Heart left ventricle (tissue), 16 donors: ENCODE measurements around the gene FAM83F. TPM values are rescaled to one million over a fixed set of nuclear protein-coding genes. Genes with fewer than 3 reads are reported as not detected.

Experiments used
- ATAC-seq, 4 donors: fragments of 200-7000 bp; cut with Tn5 transposase; one replicate each; pipeline ENCODE4 v1.9.1; 2020 to 2022; ENCODE audit warnings: moderate library complexity in 4 of 4, mild to moderate bottlenecking in 3 of 4, moderate number of reproducible peaks in 1 of 4
- DNase-seq, 5 donors: peaks; one replicate each; pipeline ENCODE4 v3.0.0-alpha.2; 2020
- H3K27ac ChIP-seq, 12 donors: fragments of 200-600 bp; sonication (generic) in 4 of 12; one replicate each; pipeline versions ENCODE4 v1.5.0 to v1.8.0; 2016 to 2022; ENCODE audit warnings: mild to moderate bottlenecking in 2 of 12
- H3K27me3 ChIP-seq, 9 donors: fragments of 200-600 bp; sonication (generic) in 2 of 9; one replicate each; pipeline versions ENCODE4 v1.5.1 to v1.8.0; 2016 to 2022; ENCODE audit warnings: mild to moderate bottlenecking in 3 of 9
- H3K36me3 ChIP-seq, 9 donors: fragments of 200-600 bp; sonication (generic) in 2 of 9; one replicate each; pipeline versions ENCODE4 v1.5.0 to v1.8.0; 2018 to 2022; ENCODE audit warnings: mild to moderate bottlenecking in 2 of 9
- H3K4me1 ChIP-seq, 12 donors: fragments of 200-600 bp; sonication (generic) in 4 of 12; one replicate each; pipeline versions ENCODE4 v1.5.0 to v1.8.0; 2016 to 2022; ENCODE audit warnings: mild to moderate bottlenecking in 3 of 12
- H3K4me3 ChIP-seq, 12 donors: fragments of 200-600 bp; sonication (generic) in 4 of 12; one replicate each; pipeline versions ENCODE4 v1.5.0 to v1.8.0; 2017 to 2022; ENCODE audit warnings: mild to moderate bottlenecking in 9 of 12, moderate library complexity in 4 of 12
- H3K9me3 ChIP-seq, 12 donors: fragments of 200-600 bp; sonication (generic) in 4 of 12; one replicate each; pipeline versions ENCODE4 v1.5.0 to v1.8.0; 2016 to 2022; ENCODE audit warnings: mild to moderate bottlenecking in 1 of 12
- POLR2A ChIP-seq, 2 donors: fragments of 450-650 bp; IDR thresholded peaks; one replicate each; pipeline ENCODE4 v1.6.1; 2017; ENCODE audit warnings: antibody characterized with exemption in 2 of 2, mild to moderate bottlenecking in 2 of 2, moderate library complexity in 2 of 2
- WGBS, 4 donors: extraction: QIAGEN DNeasy Blood & Tissue Kit in 2 of 4; methylation state at CpG; one replicate each; pipeline versions ENCODE4 v1.1.5 to v1.1.7; 2013 to 2018; 5-methylcytosine and 5-hydroxymethylcytosine counted together
- intact Hi-C, 10 donors: fragments of 100-400 bp; cut with DNase I; formaldehyde crosslinking; loops; one replicate each; pipeline versions ENCODE4 v1.11.1 to v1.14.2; 2022
- polyA plus RNA-seq, 2 donors: library from polyadenylated mRNA; stranded (reverse); fragments of 200-250 nt; gene quantifications; one replicate each; pipeline ENCODE4 v1.2.3, GENCODE V29; 2013
- total RNA-seq, 9 donors: library from RNA; depleted of rRNA in 2 of 9; stranded (reverse); fragments of >200 nt in 2 of 9; fragmentation: NEBNext Ultra II Directional in 3 of 9; extraction: Animal tissue kit (Norgen Biotek cat#: 25700) in 3 of 9; gene quantifications; one replicate each; pipeline versions ENCODE4 v1.1.0 to v1.2.4, GENCODE V29; 2016 to 2023
- TF ChIP-seq, protein P1 (sequence below), 12 donors: fragments of 200-600 bp; sonication (generic) in 4 of 12; IDR thresholded peaks; one replicate each; pipeline versions ENCODE4 v1.5.0 to v1.8.0; 2018 to 2022; ENCODE audit warnings: antibody characterized with exemption in 12 of 12, mild to moderate bottlenecking in 5 of 12
- donor health status: ischemic (EF 13 %, LVEDD 7.1; RV severe dilation, severe dysfunction).
- donor health status: healthy with polysubstance abuse.
- donor health status: DM: no; HTN: yes; CAD: no.
- donor health status: DM: no; HTN: no; CAD: no.
- donor health status: ischemic (EF 25% LVEDD 6.9; RV normal size, moderate dysfunction).
- donor health status: ischemic (EF 25% LVEDD 5.7; RV mildly dilated, moderate dysfunction).
- donor health status: healthy.
- donor health status: DM: yes; HTN: yes; CAD: no.
- donor health status: ischemic (EF 35%, LVEDD 5.7; RV mildly dilated, moderate dysfunction).
- donor health status: nonischemic (EF 11% LVEDD 7.7; RV severe dilation, severe dysfunction).
- donor health status: DM: yes; HTN: yes; CAD: no.
- donor health status: PGD.
- donor health status: ischemic (EF 29% LVEDD 5.4; RV normal size, mild dysfunction).
- donor health status: nonischemic (EF 23%, LVEDD 6.1; RV moderate dilation, normal function).

The FAM83F gene
- total and polyA plus RNA-seq, 11 donors = 1.3 to 6.6 (median 2.5) TPM

DNA sequence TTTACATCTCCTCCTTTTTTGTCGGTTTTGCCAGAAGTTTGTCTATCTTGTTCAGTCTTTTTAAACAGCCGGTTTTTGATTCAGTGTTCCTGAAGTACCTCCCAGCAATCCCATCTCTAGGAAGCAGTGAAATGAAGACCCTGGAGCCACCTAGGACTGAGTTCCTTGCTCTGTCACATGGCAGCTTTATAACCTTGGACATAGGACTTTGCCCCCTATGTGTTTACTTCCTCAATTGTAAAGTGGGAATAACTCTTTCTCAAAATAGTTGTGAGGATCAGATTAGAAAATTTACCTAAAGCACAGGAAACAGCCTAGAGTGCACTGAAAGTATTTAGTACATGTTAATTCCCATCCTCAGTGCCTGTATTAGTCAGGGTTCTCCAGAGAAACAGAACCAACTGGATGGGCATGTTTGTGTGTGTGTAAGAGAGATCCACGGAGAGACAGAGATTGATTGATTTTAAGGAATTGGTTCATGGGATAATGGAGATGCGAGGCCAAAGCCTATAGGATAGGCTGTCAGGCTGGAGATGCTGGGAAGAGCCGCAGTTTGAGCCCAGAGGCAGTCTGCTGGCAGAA, 20.0 kb downstream of the FAM83F start:
- ATAC-seq (no peak), DNase-seq (no peak)
- Histone ChIP-seq H3K27me3 (peaks cover 0 to 41% (median 9%) of the 10 kb centered on the region in 9 donors), H3K9me3 (no peaks in the 10 kb centered on the region), H3K4me3 (no peak overlapping the region), H3K36me3 (no peaks in the 10 kb centered on the region), H3K27ac (no peak overlapping the region), H3K4me1 (peaks cover 0 to 5% (median 0%) of the 10 kb centered on the region in 12 donors)
- 85 to 90% (median 88%) methylated on average over 5 of the region's 5 CpGs for WGBS, 4 donors
- intact Hi-C loops = loop anchor here in 1 of 10 donors (10.0 kb wide), 1 partner anchor 60 kb away; no protein-coding TSS in a partner anchor
- TF ChIP-seq POLR2A (IDR thresholded peaks at IDR 0.05) = no peak
- TF ChIP-seq, protein P1, sequence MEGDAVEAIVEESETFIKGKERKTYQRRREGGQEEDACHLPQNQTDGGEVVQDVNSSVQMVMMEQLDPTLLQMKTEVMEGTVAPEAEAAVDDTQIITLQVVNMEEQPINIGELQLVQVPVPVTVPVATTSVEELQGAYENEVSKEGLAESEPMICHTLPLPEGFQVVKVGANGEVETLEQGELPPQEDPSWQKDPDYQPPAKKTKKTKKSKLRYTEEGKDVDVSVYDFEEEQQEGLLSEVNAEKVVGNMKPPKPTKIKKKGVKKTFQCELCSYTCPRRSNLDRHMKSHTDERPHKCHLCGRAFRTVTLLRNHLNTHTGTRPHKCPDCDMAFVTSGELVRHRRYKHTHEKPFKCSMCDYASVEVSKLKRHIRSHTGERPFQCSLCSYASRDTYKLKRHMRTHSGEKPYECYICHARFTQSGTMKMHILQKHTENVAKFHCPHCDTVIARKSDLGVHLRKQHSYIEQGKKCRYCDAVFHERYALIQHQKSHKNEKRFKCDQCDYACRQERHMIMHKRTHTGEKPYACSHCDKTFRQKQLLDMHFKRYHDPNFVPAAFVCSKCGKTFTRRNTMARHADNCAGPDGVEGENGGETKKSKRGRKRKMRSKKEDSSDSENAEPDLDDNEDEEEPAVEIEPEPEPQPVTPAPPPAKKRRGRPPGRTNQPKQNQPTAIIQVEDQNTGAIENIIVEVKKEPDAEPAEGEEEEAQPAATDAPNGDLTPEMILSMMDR (IDR thresholded peaks at IDR 0.05) = no peak

DNA sequence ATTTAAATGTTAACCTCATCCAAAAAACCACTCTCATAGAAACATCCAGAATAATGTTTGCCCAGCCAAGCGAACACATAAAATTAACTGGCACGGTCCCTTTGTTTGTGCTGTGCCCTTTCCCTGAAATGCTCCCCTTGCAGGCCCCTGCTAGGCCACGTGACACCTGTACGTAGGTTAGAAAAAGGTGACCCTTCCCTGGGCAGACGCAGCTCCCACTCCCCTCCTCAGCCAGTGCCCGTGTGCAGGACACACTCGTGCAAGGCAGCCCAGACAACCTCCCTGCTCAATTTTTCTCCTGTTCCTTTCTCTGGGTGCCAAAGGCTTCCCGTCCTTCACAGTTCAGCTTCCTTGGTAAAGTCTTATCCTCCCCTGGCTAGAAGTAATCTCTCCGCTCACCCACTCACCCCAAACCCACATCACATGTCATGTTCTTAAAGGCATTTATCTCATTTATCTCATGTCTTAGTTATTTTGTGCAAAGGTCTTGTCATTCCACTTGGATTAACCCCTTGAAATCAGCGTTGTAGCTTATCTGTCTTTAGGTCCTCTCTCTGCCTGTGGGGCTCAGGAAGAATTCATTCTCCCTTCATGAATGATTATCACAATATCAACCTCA, 20.7 kb downstream of the FAM83F start:
- TF ChIP-seq POLR2A (IDR thresholded peaks at IDR 0.05) = no peak
- TF ChIP-seq, protein P1 (IDR thresholded peaks at IDR 0.05) = no peak
- Histone ChIP-seq H3K27me3 (peaks cover 0 to 38% (median 6%) of the 10 kb centered on the region in 9 donors), H3K27ac (no peak overlapping the region), H3K4me1 (no peaks in the 10 kb centered on the region), H3K9me3 (no peaks in the 10 kb centered on the region), H3K4me3 (no peak overlapping the region), H3K36me3 (no peaks in the 10 kb centered on the region)
- intact Hi-C loops = loop anchor here in 1 of 10 donors (10.0 kb wide), 1 partner anchor 61 kb away; no protein-coding TSS in a partner anchor
- ATAC-seq = no peak
- DNase-seq = no peak
- WGBS, 4 donors = 69 to 81% (median 73%) methylated on average over 10 of the region's 10 CpGs

DNA sequence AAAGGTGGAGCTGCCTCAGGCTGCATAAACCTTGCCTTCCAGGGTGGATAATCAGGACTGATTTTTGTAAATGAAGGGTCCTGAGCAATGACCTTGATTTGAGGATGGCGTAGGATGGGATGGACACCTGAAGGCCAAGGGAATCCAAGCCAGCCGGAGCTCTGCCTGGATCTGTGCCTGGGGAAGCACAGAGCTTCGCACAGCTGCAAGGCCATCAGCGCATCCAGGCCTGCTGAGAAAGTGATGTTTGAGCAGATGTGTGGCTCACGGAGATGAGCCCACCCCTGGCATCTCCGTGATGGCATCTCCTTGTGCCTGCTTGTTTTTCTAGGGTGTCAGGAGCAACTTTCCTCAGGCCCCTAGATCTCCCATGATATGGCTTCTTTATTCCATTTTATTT, 23.3 kb downstream of the FAM83F start:
- 86 to 93% (median 92%) methylated on average over 6 of the region's 6 CpGs for WGBS, 4 donors
- DNase-seq = no peak
- Histone ChIP-seq H3K9me3 (no peaks in the 10 kb centered on the region), H3K27me3 (peaks cover 0 to 20% (median 0%) of the 10 kb centered on the region in 9 donors), H3K27ac (no peak overlapping the region), H3K4me1 (no peaks in the 10 kb centered on the region), H3K36me3 (no peaks in the 10 kb centered on the region), H3K4me3 (no peak overlapping the region)
- no peak for ATAC-seq
- TF ChIP-seq, protein P1 (IDR thresholded peaks at IDR 0.05) = no peak
- no peak for TF ChIP-seq POLR2A (IDR thresholded peaks at IDR 0.05)
- intact Hi-C loops = loop anchor here in 1 of 10 donors (10.0 kb wide), 1 partner anchor 63 kb away; no protein-coding TSS in a partner anchor

DNA sequence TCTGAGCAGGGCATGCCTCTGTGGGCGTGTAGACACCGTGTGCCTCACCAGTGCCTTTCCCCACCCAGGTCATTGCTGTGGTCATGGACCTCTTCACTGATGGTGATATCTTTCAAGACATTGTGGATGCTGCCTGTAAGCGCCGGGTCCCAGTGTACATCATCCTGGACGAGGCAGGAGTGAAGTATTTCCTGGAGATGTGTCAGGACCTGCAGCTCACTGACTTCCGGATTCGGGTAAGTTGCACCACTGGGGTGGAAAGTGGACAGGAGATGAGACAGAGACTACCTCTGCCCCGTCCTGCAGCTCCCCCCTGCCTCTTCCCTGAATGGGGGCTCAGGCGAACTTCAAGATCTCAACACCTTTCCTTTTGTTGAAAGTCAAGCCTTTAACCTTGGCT, 24.3 kb downstream of the FAM83F start:
- Histone ChIP-seq H3K27ac (no peak overlapping the region), H3K27me3 (peaks cover 0 to 26% (median 0%) of the 10 kb centered on the region in 9 donors), H3K9me3 (no peaks in the 10 kb centered on the region), H3K36me3 (no peaks in the 10 kb centered on the region), H3K4me1 (no peaks in the 10 kb centered on the region), H3K4me3 (no peak overlapping the region)
- intact Hi-C loops = loop anchor here in 1 of 10 donors (10.0 kb wide), 1 partner anchor 64 kb away; no protein-coding TSS in a partner anchor
- DNase-seq = no peak
- WGBS, 4 donors = 79 to 89% (median 85%) methylated on average over 6 to 9 of the region's 9 CpGs
- TF ChIP-seq, protein P1 (IDR thresholded peaks at IDR 0.05) = no peak
- no peak for TF ChIP-seq POLR2A (IDR thresholded peaks at IDR 0.05)
- no peak for ATAC-seq
